C4-2B (cell line): Measurements from ENCODE around the gene C16orf95.
"Not testable (repeated sequence)": the region's sequence is repeated elsewhere in the genome, so short reads cannot be mapped to it uniquely, and the experiment has no call there.

Source experiments
- CTCF ChIP-seq: fragments of 450-650 bp; conservative IDR thresholded peaks from 2 replicates; pipeline ENCODE4 v1.5.1; 2017; ENCODE audit warnings: mild to moderate bottlenecking
- ZFX ChIP-seq: fragments of 450-650 bp; IDR thresholded peaks from 2 replicates; pipeline ENCODE4 v1.6.1; 2017

DNA sequence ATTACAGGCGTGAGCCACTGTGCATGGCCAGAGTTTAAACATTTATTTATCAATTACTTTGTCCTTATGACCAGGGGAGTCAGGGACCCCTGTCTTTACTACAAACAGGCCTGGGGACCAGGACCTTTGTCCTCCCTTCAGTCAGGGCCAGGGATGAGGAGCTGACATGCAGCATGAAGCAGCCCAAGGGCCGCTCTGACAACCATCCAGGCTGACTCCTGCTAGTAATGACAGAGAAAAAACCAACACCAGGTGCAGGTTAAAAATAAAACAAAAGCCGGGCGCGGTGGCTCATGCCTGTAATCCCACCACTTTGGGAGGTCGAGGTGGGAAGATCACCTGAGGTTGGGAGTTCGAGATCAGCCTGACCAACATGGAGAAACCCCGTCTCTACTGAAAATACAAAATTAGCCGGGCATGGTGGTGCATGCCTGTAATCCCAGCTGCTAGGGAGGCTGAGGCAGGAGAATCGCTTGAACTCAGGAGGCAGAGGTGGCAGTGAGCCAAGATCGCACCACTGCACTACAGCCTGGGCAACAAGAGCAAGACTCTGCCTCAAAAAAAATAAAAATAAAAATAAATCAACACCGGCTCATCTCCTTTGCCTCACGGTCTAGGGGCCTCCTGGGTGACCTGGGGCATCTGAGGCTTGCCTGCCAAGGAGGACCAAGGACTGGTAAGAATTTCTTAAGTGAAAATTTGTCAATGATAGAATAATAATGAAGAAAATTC lies 45.8 kb upstream of the C16orf95 start:
- not testable (repeated sequence) for TF ChIP-seq ZFX, CTCF
